GM23338 (cell line): ENCODE data around the gene LGALSL. TPM values are rescaled to one million over a fixed set of nuclear protein-coding genes. Genes with fewer than 3 reads are reported as not detected.

Experiments
- ATAC-seq: fragments of 200-7000 bp; cut with Tn5 transposase; 3 replicates; pipeline ENCODE4 v1.9.1; 2020
- DNase-seq: peaks from one replicate; pipeline ENCODE4 v3.0.0-alpha.2; 2015; ENCODE audit warnings: low spot score
- H2AFZ ChIP-seq: fragments of 200-600 bp; sonication (generic); 2 replicates; pipeline ENCODE4 v1.8.0; 2016; ENCODE audit warnings: antibody characterized with exemption, mild to moderate bottlenecking, moderate library complexity
- H3F3A ChIP-seq: fragments of 200-600 bp; sonication (generic); replicated peaks from 2 replicates; pipeline ENCODE4 v1.8.0; 2017; ENCODE audit warnings: antibody characterized with exemption, mixed run types, low read depth
- H3K27ac ChIP-seq: fragments of 200-600 bp; sonication (generic); 2 replicates; pipeline ENCODE4 v1.6.1; 2016; ENCODE audit warnings: low read depth
- H3K27me3 ChIP-seq: fragments of 200-600 bp; sonication (generic); 2 replicates; pipeline ENCODE4 v1.8.0; 2016; ENCODE audit warnings: mild to moderate bottlenecking, mixed run types, moderate library complexity; ENCODE audit not compliant: insufficient read depth
- H3K36me3 ChIP-seq: fragments of 200-600 bp; sonication (generic); 2 replicates; pipeline ENCODE4 v1.8.0; 2016; ENCODE audit warnings: mild to moderate bottlenecking; ENCODE audit not compliant: insufficient read depth
- H3K4me1 ChIP-seq: fragments of 200-600 bp; sonication (generic); 2 replicates; pipeline ENCODE4 v1.8.0; 2016; ENCODE audit warnings: mild to moderate bottlenecking, moderate library complexity; ENCODE audit not compliant: insufficient read depth
- H3K4me2 ChIP-seq: fragments of 200-600 bp; sonication (generic); 2 replicates; pipeline ENCODE4 v1.7.1; 2017; ENCODE audit warnings: mixed run types
- H3K4me3 ChIP-seq: fragments of 200-600 bp; sonication (generic); 2 replicates; pipeline ENCODE4 v1.6.1; 2016; ENCODE audit warnings: mixed run types
- H3K79me2 ChIP-seq: fragments of 200-600 bp; sonication (generic); replicated peaks from 2 replicates; pipeline ENCODE4 v1.8.0; 2017; ENCODE audit warnings: mild to moderate bottlenecking; ENCODE audit not compliant: insufficient read depth
- H3K9me2 ChIP-seq: fragments of 200-600 bp; sonication (generic); 2 replicates; pipeline ENCODE4 v1.8.0; 2017; ENCODE audit not compliant: insufficient read depth
- H4K20me1 ChIP-seq: fragments of 200-600 bp; sonication (generic); replicated peaks from 2 replicates; pipeline ENCODE4 v1.8.0; 2017; ENCODE audit warnings: mild to moderate bottlenecking; ENCODE audit not compliant: insufficient read depth
- H3K27ac Mint-ChIP-seq: 2 replicates; pipeline ENCODE4 v1.8.0; 2020; ENCODE audit warnings: inconsistent platforms, mild to moderate bottlenecking, moderate library complexity, mixed read lengths
- H3K27me3 Mint-ChIP-seq: 3 replicates; pipeline ENCODE4 v1.8.0; 2022; ENCODE audit warnings: low read depth, mild to moderate bottlenecking, moderate library complexity, mixed read lengths, inconsistent platforms; ENCODE audit not compliant: insufficient read depth, poor library complexity
- H3K36me3 Mint-ChIP-seq: 3 replicates; pipeline ENCODE4 v1.8.0; 2021; ENCODE audit warnings: low read depth, mild to moderate bottlenecking, inconsistent platforms, moderate library complexity, mixed read lengths
- H3K4me1 Mint-ChIP-seq: 3 replicates; pipeline ENCODE4 v1.8.0; 2020; ENCODE audit warnings: mild to moderate bottlenecking, inconsistent platforms, mixed read lengths
- H3K4me3 Mint-ChIP-seq: 3 replicates; pipeline ENCODE4 v1.8.0; 2021; ENCODE audit warnings: moderate library complexity, mild to moderate bottlenecking, inconsistent platforms, mixed read lengths
- H3K9me3 Mint-ChIP-seq: 3 replicates; pipeline ENCODE4 v1.8.0; 2020; ENCODE audit warnings: moderate library complexity, mild to moderate bottlenecking, inconsistent platforms, mixed read lengths
- EZH2phosphoT487 ChIP-seq: fragments of 200-600 bp; sonication (generic); IDR thresholded peaks from one replicate; pipeline ENCODE4 v1.8.1; 2018; ENCODE audit warnings: antibody characterized with exemption; ENCODE audit not compliant: unreplicated experiment
- POLR2AphosphoS5 ChIP-seq: IDR thresholded peaks from 2 replicates; pipeline ENCODE4 v1.6.1; 2016; ENCODE audit warnings: antibody characterized with exemption, low read depth
- polyA plus RNA-seq: library from polyadenylated mRNA; unstranded; fragments of >200 nt; fragmentation: Nextera tagmentation; extraction: Ambion mirVana; gene quantifications from 2 replicates; pipeline ENCODE4 v1.2.1, GENCODE V29; 2016
- total RNA-seq: library from RNA; depleted of rRNA; stranded (reverse); fragments of >200 nt; shearing (Covaris generic); gene quantifications from 2 replicates; pipeline ENCODE4 v1.2.3, GENCODE V29; 2014
- TF ChIP-seq, protein P1 (sequence below), 2 experiments: fragments of 200-600 bp in 1 of 2; sonication (generic) in 1 of 2; conservative IDR thresholded peaks; 2 replicates each; pipeline versions ENCODE4 v1.5.1 to v1.6.1; 2016 to 2017; ENCODE audit warnings: antibody characterized with exemption in 2 of 2, low read depth in 2 of 2, mild to moderate bottlenecking in 2 of 2, moderate library complexity in 1 of 2
- TF ChIP-seq, protein P2 (sequence below): IDR thresholded peaks from 2 replicates; pipeline ENCODE4 v1.6.1; 2016; ENCODE audit warnings: antibody characterized with exemption
- TF ChIP-seq, protein P3 (sequence below): fragments of 250-450 bp; sonication (Bioruptor Pico); IDR thresholded peaks from 2 replicates; pipeline ENCODE4 v1.5.0; 2020; ENCODE audit warnings: mild to moderate bottlenecking, moderate library complexity

LGALSL gene
- total and polyA plus RNA-seq, 2 experiments from 2014 or later = 20.6 to 28.4 TPM

DNA sequence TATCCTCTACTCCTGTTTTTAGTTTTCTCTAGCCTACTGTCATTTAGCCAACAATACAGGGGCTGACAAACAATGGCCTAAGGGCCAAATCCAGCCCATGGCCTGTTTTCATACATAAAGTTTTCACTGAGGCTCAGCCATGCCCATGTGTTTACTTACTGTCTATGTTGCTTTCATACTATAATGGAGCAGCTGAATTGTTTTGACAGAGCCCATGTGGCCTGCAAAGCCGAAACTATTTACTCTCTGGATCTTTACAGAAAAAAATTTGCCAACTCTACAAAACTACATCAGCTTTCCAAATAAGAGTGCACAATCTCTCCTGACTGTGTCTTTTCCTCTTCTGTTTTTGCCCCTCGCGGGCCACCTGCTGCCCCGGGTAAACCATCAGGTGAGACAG lies 24.0 kb downstream of the LGALSL start:
- Mint-ChIP-seq H3K4me1 (peaks cover 14% of the 10 kb centered on the region), H3K27ac (no peak overlapping the region), H3K27me3 (peaks cover 4% of the 10 kb centered on the region), H3K9me3 (no peaks in the 10 kb centered on the region), H3K4me3 (no peak overlapping the region), H3K36me3 (no peaks in the 10 kb centered on the region)
- Histone ChIP-seq H3K27ac (no peak overlapping the region), H3K4me2 (no peak overlapping the region), H3K79me2 (no peaks in the 10 kb centered on the region), H3F3A (no peaks in the 10 kb centered on the region), H4K20me1 (no peaks in the 10 kb centered on the region), H3K4me1 (peaks cover 12% of the 10 kb centered on the region), H2AFZ (no peak overlapping the region), H3K27me3 (no peaks in the 10 kb centered on the region), H3K36me3 (no peaks in the 10 kb centered on the region), H3K9me2 (peaks cover 3% of the 10 kb centered on the region; the same call in 1 of the 2 replicates), H3K4me3 (no peak overlapping the region)
- no peak for TF ChIP-seq POLR2AphosphoS5
- TF ChIP-seq, protein P1, sequence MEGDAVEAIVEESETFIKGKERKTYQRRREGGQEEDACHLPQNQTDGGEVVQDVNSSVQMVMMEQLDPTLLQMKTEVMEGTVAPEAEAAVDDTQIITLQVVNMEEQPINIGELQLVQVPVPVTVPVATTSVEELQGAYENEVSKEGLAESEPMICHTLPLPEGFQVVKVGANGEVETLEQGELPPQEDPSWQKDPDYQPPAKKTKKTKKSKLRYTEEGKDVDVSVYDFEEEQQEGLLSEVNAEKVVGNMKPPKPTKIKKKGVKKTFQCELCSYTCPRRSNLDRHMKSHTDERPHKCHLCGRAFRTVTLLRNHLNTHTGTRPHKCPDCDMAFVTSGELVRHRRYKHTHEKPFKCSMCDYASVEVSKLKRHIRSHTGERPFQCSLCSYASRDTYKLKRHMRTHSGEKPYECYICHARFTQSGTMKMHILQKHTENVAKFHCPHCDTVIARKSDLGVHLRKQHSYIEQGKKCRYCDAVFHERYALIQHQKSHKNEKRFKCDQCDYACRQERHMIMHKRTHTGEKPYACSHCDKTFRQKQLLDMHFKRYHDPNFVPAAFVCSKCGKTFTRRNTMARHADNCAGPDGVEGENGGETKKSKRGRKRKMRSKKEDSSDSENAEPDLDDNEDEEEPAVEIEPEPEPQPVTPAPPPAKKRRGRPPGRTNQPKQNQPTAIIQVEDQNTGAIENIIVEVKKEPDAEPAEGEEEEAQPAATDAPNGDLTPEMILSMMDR (conservative IDR thresholded peaks at IDR 0.05; ENCODE audit: low read depth in 2 of 2) = no peak
- TF ChIP-seq, protein P2, sequence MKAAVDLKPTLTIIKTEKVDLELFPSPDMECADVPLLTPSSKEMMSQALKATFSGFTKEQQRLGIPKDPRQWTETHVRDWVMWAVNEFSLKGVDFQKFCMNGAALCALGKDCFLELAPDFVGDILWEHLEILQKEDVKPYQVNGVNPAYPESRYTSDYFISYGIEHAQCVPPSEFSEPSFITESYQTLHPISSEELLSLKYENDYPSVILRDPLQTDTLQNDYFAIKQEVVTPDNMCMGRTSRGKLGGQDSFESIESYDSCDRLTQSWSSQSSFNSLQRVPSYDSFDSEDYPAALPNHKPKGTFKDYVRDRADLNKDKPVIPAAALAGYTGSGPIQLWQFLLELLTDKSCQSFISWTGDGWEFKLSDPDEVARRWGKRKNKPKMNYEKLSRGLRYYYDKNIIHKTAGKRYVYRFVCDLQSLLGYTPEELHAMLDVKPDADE = no peak
- TF ChIP-seq, protein P3, sequence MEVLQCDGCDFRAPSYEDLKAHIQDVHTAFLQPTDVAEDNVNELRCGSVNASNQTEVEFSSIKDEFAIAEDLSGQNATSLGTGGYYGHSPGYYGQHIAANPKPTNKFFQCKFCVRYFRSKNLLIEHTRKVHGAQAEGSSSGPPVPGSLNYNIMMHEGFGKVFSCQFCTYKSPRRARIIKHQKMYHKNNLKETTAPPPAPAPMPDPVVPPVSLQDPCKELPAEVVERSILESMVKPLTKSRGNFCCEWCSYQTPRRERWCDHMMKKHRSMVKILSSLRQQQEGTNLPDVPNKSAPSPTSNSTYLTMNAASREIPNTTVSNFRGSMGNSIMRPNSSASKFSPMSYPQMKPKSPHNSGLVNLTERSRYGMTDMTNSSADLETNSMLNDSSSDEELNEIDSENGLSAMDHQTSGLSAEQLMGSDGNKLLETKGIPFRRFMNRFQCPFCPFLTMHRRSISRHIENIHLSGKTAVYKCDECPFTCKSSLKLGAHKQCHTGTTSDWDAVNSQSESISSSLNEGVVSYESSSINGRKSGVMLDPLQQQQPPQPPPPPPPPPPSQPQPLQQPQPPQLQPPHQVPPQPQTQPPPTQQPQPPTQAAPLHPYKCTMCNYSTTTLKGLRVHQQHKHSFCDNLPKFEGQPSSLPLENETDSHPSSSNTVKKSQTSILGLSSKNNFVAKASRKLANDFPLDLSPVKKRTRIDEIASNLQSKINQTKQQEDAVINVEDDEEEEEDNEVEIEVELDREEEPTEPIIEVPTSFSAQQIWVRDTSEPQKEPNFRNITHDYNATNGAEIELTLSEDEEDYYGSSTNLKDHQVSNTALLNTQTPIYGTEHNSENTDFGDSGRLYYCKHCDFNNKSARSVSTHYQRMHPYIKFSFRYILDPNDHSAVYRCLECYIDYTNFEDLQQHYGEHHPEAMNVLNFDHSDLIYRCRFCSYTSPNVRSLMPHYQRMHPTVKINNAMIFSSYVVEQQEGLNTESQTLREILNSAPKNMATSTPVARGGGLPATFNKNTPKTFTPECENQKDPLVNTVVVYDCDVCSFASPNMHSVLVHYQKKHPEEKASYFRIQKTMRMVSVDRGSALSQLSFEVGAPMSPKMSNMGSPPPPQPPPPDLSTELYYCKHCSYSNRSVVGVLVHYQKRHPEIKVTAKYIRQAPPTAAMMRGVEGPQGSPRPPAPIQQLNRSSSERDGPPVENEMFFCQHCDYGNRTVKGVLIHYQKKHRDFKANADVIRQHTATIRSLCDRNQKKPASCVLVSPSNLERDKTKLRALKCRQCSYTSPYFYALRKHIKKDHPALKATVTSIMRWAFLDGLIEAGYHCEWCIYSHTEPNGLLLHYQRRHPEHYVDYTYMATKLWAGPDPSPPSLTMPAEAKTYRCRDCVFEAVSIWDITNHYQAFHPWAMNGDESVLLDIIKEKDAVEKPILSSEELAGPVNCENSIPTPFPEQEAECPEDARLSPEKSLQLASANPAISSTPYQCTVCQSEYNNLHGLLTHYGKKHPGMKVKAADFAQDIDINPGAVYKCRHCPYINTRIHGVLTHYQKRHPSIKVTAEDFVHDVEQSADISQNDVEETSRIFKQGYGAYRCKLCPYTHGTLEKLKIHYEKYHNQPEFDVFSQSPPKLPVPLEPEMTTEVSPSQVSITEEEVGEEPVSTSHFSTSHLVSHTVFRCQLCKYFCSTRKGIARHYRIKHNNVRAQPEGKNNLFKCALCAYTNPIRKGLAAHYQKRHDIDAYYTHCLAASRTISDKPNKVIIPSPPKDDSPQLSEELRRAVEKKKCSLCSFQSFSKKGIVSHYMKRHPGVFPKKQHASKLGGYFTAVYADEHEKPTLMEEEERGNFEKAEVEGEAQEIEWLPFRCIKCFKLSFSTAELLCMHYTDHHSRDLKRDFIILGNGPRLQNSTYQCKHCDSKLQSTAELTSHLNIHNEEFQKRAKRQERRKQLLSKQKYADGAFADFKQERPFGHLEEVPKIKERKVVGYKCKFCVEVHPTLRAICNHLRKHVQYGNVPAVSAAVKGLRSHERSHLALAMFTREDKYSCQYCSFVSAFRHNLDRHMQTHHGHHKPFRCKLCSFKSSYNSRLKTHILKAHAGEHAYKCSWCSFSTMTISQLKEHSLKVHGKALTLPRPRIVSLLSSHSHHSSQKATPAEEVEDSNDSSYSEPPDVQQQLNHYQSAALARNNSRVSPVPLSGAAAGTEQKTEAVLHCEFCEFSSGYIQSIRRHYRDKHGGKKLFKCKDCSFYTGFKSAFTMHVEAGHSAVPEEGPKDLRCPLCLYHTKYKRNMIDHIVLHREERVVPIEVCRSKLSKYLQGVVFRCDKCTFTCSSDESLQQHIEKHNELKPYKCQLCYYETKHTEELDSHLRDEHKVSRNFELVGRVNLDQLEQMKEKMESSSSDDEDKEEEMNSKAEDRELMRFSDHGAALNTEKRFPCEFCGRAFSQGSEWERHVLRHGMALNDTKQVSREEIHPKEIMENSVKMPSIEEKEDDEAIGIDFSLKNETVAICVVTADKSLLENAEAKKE (CRISPR knock-in tag) = no peak
- no peak for TF ChIP-seq EZH2phosphoT487
- no peak for ATAC-seq
- DNase-seq = no peak
